Fibroblast of peridontal ligament (primary cell): ENCODE measurements around the gene VPS52.
"Not testable (repeated sequence)": the region's sequence is repeated elsewhere in the genome, so short reads cannot be mapped to it uniquely, and the experiment has no call there.

Source experiments
- DNase-seq: peaks from one replicate; pipeline ENCODE4 v3.0.0-alpha.2; 2010; ENCODE audit errors: extremely low read depth

The VPS52 gene

GRCh38 chr6:33249732-33250630 lies 21.7 kb downstream of the VPS52 start:
- DNase-seq = peak; percentile 82

GRCh38 chr6:33248932-33249731 lies 22.5 kb downstream of the VPS52 start:
- DNase-seq = peak; percentile 99

GRCh38 chr6:33248643-33248931 lies 23.1 kb downstream of the VPS52 start:
- DNase-seq = no peak

- peak; percentile 87 for DNase-seq
Measured at GRCh38 chr6:33247977-33248642, 23.6 kb downstream of the VPS52 start.

- DNase-seq = no peak
Measured at GRCh38 chr6:33243476-33243875, 28.2 kb downstream of the VPS52 start.

- no peak for DNase-seq
Measured at GRCh38 chr6:33241968-33242367, 29.7 kb downstream of the VPS52 start.

- DNase-seq = no peak
Measured at GRCh38 chr6:33237741-33238140, 33.9 kb downstream of the VPS52 start.

GRCh38 chr6:33236852-33237251 lies 34.8 kb downstream of the VPS52 start:
- DNase-seq = no peak

- no peak for DNase-seq
Measured at GRCh38 chr6:33236328-33236727, 35.3 kb downstream of the VPS52 start.

GRCh38 chr6:33235221-33235634 lies 36.4 kb downstream of the VPS52 start:
- no peak for DNase-seq

GRCh38 chr6:33226503-33227120 lies 45.1 kb downstream of the VPS52 start:
- DNase-seq = not testable (repeated sequence)

GRCh38 chr6:33217681-33218080 lies 54.0 kb downstream of the VPS52 start:
- no peak for DNase-seq

- no peak for DNase-seq
Measured at GRCh38 chr6:33217246-33217645, 54.4 kb downstream of the VPS52 start.

- DNase-seq = no peak
Measured at GRCh38 chr6:33216117-33216649, 55.5 kb downstream of the VPS52 start.

GRCh38 chr6:33215271-33216116 lies 56.2 kb downstream of the VPS52 start:
- DNase-seq = no peak

- no peak for DNase-seq
Measured at GRCh38 chr6:33213989-33214335, 57.7 kb downstream of the VPS52 start.

- DNase-seq = no peak
Measured at GRCh38 chr6:33213166-33213988, 58.3 kb downstream of the VPS52 start.

GRCh38 chr6:33212857-33213165 lies 58.9 kb downstream of the VPS52 start:
- DNase-seq = peak; percentile 31

- DNase-seq = no peak
Measured at GRCh38 chr6:33211666-33212422, 59.8 kb downstream of the VPS52 start.
